GM19324 (cell line): ENCODE data around the gene ZNF888.
"Not testable (repeated sequence)": the region's sequence is repeated elsewhere in the genome, so short reads cannot be mapped to it uniquely, and the experiment has no call there.

Source experiments
- ATAC-seq: cut with Tn5 transposase; IDR thresholded peaks from one replicate; pipeline ENCODE4 v1.9.1; 2021; ENCODE audit warnings: mild to moderate bottlenecking, moderate library complexity; ENCODE audit not compliant: unreplicated experiment, low FRiP score

Gene ZNF888

DNA sequence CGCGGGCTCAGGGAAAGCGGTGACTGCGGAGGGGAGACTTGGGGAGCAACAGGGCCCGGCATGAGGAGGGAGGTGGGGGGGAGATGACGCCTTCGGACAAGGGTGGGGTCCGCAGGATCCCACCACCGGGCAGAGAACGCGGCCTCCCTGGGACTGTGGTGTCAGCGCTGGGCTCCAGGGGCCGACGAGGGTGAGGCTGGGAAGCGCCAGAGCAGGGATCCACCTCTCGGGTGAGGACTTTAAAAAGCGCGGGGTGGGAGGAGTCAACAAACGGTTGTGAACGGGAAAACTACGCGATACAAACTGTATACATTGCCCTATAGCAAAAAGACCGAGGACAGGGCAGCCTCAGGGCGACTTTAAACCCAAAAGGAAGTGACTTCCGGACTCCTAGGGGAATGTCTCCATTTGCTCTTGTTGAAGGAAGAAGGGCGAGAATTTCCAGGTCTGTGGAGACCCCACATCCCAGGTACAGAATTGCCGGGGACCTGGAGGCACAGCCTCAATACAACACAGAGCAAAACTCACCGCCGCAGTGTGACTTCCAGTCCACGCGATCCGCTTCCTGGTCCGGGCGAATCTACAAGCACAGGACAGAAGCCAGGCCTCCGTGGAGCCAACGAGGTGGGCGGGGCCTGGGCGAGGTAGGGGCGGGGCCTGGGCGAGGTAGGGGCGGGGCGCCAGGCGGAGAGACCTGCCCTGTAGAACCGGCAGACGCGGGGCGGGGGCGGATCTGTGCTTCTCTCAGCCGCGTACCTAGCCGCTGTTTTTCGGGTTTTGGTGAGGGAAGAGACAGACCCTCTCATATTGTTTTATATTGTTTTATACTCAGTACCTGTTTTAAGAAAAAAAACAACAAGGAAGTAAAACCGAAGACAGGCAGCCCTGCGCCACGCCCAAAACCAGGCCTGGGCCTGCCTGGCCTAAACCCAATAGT lies at the start of gene ZNF888:
ZNF888 (minus strand) TSS at position 588 of the 937 bp plus-strand sequence. CDS start 5,555 bp downstream, outside the sequence.
- ATAC-seq: peak; percentile 76

DNA sequence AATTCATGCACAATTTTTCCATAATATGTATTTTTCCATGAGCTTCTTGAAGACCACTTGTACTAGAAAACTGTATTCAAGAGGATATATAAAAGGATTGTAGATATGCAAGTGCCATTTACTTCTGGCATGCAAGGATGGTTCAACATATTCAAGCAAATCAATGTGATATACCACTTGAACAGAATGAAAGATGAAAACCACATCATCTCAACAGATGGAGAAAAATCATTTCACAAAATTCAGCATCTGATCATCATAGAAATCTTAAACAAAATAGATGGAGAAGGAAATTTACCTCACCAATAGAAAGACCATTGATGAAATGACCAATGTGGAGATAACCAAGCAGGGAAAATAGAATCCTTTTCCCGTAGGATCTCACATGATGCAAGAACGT lies 44.5 kb upstream of the ZNF888 start:
- no peak for ATAC-seq

GRCh38 chr19:52963247-52963618 lies 40.0 kb upstream of the ZNF888 start:
- ATAC-seq: peak; percentile 23

DNA sequence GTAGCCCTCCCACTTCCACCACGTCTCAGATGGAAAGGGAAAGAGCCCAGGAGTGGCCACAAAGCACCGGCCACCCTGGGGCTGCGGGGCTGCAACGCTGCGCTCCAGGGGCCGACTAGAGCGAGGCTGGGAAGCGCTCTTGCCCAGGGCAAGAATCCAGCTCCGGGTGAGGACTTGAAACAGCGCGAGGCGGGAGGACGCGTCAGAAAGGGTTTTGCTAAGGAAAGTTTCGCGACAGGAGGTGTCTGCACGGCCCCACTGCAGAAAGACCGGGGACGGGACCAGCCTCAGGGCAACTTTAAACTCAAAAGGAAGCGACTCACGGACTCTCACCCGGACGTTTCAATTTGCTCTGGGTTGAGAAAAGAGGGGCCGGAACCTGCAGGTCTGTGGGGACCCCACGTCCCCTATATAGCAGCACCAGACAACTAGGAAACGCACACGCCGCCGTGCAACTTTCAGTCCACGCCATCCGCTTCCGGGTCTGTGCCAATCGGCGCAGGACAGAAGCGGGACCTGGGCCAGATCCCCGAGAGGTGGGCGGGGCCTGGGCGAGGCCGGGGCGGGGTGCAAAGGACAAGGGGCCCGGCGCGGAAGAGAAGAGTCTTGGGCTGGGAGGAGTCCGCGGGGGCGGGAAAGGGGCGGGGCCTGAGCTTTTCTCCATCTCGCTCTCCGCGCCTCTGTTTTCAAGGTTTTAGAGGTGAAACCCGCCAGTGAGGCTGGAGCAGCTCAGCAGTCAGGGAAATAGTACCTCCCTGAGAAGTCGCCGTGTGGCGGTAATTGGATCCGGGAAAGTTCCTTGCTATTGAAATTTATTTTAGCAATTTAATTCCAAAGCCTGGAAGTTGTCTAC lies 39.4 kb upstream of the ZNF888 start, which contains the start of gene ZNF816:
ZNF816 (minus strand) TSS at position 488 of the 853 bp plus-strand sequence. CDS start 6,792 bp downstream, outside the sequence.
- peak; percentile 98 for ATAC-seq

DNA sequence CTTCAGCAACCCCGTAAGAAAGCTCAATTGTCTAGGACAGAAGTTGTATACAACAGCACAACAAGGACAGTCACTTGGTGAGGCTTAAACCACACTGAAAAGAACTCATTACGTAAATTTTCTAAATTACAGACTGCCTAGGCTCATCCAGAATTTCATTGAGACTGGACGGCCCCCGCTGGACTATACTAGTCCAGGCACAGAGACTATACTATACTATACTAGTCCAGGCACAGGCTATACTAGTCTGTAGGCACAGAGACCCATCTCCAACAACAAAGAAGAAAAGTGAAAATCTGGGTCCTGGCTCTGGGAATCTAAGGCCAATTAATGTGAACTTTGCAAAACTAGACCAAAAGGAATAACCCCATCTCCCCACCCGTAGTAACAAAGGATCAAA lies 38.8 kb upstream of the ZNF888 start:
- no peak for ATAC-seq

- no peak for ATAC-seq
Measured at GRCh38 chr19:52959613-52960295, 36.5 kb upstream of the ZNF888 start.

- ATAC-seq: no peak
Measured at GRCh38 chr19:52957591-52957990, 34.4 kb upstream of the ZNF888 start.

DNA sequence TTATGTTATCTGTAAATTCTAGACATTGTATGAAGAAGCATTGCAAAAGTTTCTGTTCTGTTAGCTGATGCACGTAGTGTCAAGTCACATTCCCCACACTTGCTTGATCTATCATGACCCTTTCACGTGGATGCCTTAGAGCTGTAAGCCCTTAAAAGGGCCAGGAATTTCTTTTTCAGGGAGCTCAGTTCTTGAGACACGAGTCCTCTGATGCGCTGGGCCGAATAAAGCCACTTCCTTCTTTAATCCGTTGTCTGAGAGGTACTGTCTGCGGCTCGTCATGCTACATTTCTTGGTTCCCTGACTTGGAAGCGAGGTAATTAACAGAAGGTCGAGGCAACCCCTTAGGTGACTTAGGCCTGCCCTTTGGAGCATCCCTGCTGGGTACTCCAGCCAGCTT lies 33.7 kb upstream of the ZNF888 start:
- ATAC-seq: no peak

DNA sequence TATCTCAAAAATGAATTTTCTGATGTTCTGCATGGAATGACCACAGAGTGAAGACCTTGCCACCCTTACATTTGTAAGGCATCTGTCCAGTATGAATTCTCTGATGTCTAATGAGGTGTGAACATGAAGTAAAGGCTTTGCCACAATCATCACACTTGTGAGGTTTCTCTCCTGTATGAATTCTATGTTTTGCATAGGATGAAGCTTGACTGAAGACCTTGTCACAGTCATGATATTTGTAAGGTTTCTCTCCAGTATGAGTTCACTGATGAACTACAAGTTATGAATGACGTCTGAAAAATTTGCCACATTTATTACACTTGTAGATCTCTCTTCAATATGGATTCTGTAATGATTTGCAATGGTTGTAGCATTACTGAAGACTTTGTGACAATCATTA lies 26.2 kb upstream of the ZNF888 start:
- no peak for ATAC-seq

- no peak for ATAC-seq
Measured at GRCh38 chr19:52948025-52948770, 25.0 kb upstream of the ZNF888 start.

- no peak for ATAC-seq
Measured at GRCh38 chr19:52946322-52947310, 23.4 kb upstream of the ZNF888 start.

GRCh38 chr19:52945652-52946321 lies 22.6 kb upstream of the ZNF888 start:
- ATAC-seq: no peak

DNA sequence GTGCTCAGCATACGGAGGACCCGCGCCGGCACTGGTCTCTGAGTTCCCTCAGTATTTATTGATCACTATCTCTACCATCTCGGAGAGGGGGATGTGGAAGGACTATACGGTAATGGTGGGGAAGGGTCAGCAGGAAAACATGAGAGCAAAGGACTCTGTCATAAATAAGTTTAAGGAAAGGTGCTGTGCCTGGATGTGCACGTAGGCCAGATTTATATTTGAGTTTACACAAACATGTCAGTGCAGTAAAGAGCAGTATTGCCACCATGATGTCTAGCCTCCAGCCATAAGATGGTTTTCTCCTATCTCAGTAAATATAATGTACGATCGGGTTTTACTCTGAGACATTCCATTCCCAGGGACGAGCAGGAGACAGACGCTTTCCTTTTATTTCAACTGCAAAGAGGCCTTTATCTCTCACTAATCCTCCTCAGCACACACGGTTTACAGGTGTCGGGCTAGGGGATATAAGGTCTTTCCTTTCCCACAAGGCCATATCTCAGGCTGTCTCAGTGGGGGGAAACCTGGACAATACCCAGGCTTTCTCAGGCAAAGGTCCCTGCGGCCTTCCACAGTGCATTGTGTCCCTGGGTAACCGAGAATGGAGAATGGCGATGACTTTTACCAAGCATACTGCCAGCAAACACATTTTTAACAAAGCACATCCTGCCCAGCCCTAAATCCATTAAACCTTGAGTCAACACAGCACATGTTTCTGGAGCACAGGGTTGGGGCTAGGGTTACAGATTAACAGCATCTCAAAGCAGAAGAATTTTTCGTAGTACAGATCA lies 21.7 kb upstream of the ZNF888 start:
- not testable (repeated sequence) for ATAC-seq

GRCh38 chr19:52943884-52944643 lies 20.8 kb upstream of the ZNF888 start:
- ATAC-seq: no peak

DNA sequence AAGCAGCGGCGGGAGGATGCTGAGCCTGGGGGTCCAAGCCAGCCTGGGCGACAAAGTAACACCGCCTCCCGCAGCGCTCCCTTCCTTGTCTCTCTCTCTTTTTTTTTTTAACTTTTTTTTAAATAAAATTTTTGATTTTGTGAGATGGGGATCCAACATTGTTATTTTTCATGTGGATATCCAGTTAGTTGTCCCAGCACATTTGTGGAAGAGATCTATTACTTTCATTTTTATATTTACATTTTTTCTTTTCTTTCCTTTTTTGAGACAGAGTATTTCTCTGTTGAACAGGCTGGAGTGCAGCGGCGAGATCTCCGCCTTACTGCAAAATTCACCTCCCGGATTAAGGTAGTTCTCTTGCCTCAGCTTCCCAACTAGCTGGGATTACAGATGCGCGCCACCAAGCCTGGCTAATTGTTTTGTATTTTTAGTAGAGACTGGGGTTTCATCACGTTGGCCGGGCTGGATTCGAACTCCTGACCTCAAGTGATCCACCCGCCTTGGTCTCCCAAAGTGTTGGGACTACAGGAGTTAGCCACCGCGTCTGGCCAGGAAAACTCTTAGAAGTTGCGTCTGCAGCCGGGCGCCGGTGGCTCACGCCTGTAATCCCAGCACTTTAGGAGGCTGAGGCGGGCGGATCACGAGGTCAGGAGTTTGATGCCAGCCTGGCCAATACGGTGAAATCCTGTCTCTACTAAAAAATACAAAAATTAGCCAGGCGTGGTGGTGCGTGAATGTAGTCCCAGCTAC lies 20.1 kb upstream of the ZNF888 start:
- no peak for ATAC-seq
